IMR-90 (cell line): ENCODE results near the gene POLR1B. TPM values are rescaled to one million over a fixed set of nuclear protein-coding genes. Genes with fewer than 3 reads are reported as not detected.

Experiments
- ATAC-seq: fragments of 200-7000 bp; cut with Tn5 transposase; 2 replicates; pipeline ENCODE4 v1.9.1; 2020; ENCODE audit warnings: low read depth, mild to moderate bottlenecking, moderate library complexity
- BruUV-seq: library from RNA; stranded (reverse); fragments of 400-500 nt; replicated peaks from 2 replicates; lab custom pipeline; 2021; lab: Mats Ljungman, UMichigan
- CTCF ChIA-PET: fragments of 300-600 bp; formaldehyde crosslinking; extraction: SDS; loops from one replicate; lab custom pipeline; 2021; ENCODE audit warnings: antibody characterized with exemption; lab: Yijun Ruan, JAX
- POLR2A ChIA-PET: fragments of 300-600 bp; sonication (Branson Sonifier 250); formaldehyde crosslinking; loops from one replicate; lab custom pipeline; 2022; ENCODE audit warnings: antibody characterized with exemption; ENCODE audit not compliant: unreplicated experiment; lab: Charles Lee
- DNase-seq: peaks from one replicate; pipeline ENCODE4 v3.0.0; 2013
- H2AFZ ChIP-seq: replicated peaks from 2 replicates; pipeline ENCODE3; 2013; ENCODE audit warnings: low read length, mild to moderate bottlenecking; ENCODE audit not compliant: poor library complexity
- H2AK5ac ChIP-seq: 2 replicates; pipeline ENCODE4 v1.6.1; 2013; ENCODE audit warnings: low read depth, low read length, inconsistent platforms
- H2AK9ac ChIP-seq: replicated peaks from 2 replicates; pipeline ENCODE3; 2013; ENCODE audit warnings: mild to moderate bottlenecking, low read depth, low read length, moderate library complexity; ENCODE audit not compliant: poor library complexity
- H2BK120ac ChIP-seq: 2 replicates; pipeline ENCODE4 v1.6.1; 2013; ENCODE audit warnings: low read depth, low read length, inconsistent platforms
- H2BK15ac ChIP-seq: 3 replicates; pipeline ENCODE4 v1.6.1; 2013; ENCODE audit warnings: low read depth, low read length, inconsistent platforms
- H2BK20ac ChIP-seq: 2 replicates; pipeline ENCODE4 v1.6.1; 2013; ENCODE audit warnings: low read depth, mild to moderate bottlenecking, inconsistent platforms, low read length, moderate library complexity
- H2BK5ac ChIP-seq: 2 replicates; pipeline ENCODE4 v1.6.1; 2013; ENCODE audit warnings: mild to moderate bottlenecking, low read depth, low read length, inconsistent platforms; ENCODE audit not compliant: poor library complexity, severe bottlenecking
- H3K14ac ChIP-seq: replicated peaks from 2 replicates; pipeline ENCODE4 v1.6.1; 2013; ENCODE audit warnings: low read depth, low read length, inconsistent platforms
- H3K18ac ChIP-seq: 2 replicates; pipeline ENCODE4 v1.6.1; 2013; ENCODE audit warnings: low read depth, low read length, control low read depth
- H3K23ac ChIP-seq: 2 replicates; pipeline ENCODE4 v1.6.1; 2013; ENCODE audit warnings: low read depth, low read length, inconsistent platforms
- H3K27ac ChIP-seq: 2 replicates; pipeline ENCODE4 v1.5.1; 2013; ENCODE audit warnings: mild to moderate bottlenecking, control low read depth, low read length; ENCODE audit not compliant: insufficient read depth
- H3K27me3 ChIP-seq: 2 replicates; pipeline ENCODE4 v1.6.1; 2013; ENCODE audit warnings: low read length; ENCODE audit not compliant: control insufficient read depth, insufficient read depth
- H3K36me3 ChIP-seq: 2 replicates; pipeline ENCODE4 v1.6.1; 2013; ENCODE audit warnings: low read length, mixed read lengths; ENCODE audit not compliant: control insufficient read depth, insufficient read depth
- H3K4ac ChIP-seq: 2 replicates; pipeline ENCODE4 v1.6.1; 2013; ENCODE audit warnings: low read depth, low read length, inconsistent platforms
- H3K4me1 ChIP-seq: 2 replicates; pipeline ENCODE4 v1.6.1; 2013; ENCODE audit warnings: low read length, mixed read lengths; ENCODE audit not compliant: control insufficient read depth, insufficient read depth
- H3K4me2 ChIP-seq: 2 replicates; pipeline ENCODE4 v1.6.1; 2013; ENCODE audit warnings: low read depth, mild to moderate bottlenecking, control low read depth, low read length, moderate library complexity
- H3K4me3 ChIP-seq: 2 replicates; pipeline ENCODE4 v1.5.1; 2013; ENCODE audit warnings: low read depth, mild to moderate bottlenecking, control low read depth, low read length, moderate library complexity; ENCODE audit not compliant: insufficient read depth
- H3K56ac ChIP-seq: 2 replicates; pipeline ENCODE4 v1.6.1; 2013; ENCODE audit warnings: low read length, inconsistent platforms; ENCODE audit not compliant: insufficient read depth; ENCODE audit errors: extremely low read depth
- H3K79me1 ChIP-seq, 2 experiments: 2 replicates each; pipeline ENCODE4 v1.6.1; 2013; ENCODE audit warnings: low read length in 2 of 2, inconsistent platforms in 1 of 2, low read depth in 1 of 2
- H3K9ac ChIP-seq: 2 replicates; pipeline ENCODE4 v1.6.1; 2013; ENCODE audit warnings: low read depth, low read length, control low read depth
- H3K9me1 ChIP-seq: 2 replicates; pipeline ENCODE4 v1.6.1; 2013; ENCODE audit warnings: low read length, inconsistent platforms; ENCODE audit not compliant: insufficient read depth
- H3K9me3 ChIP-seq: 2 replicates; pipeline ENCODE4 v1.6.1; 2013; ENCODE audit warnings: low read length; ENCODE audit not compliant: control insufficient read depth, insufficient read depth
- H4K20me1 ChIP-seq: 2 replicates; pipeline ENCODE4 v1.6.1; 2013; ENCODE audit warnings: low read length, inconsistent platforms; ENCODE audit not compliant: insufficient read depth
- H4K5ac ChIP-seq: 2 replicates; pipeline ENCODE4 v1.6.1; 2013; ENCODE audit warnings: mild to moderate bottlenecking, low read depth, low read length, control low read depth
- H4K8ac ChIP-seq, 2 experiments: 2 replicates each; pipeline ENCODE4 v1.6.1; 2013; ENCODE audit warnings: low read depth in 2 of 2, low read length in 2 of 2, control low read depth in 1 of 2, inconsistent platforms in 1 of 2
- H4K91ac ChIP-seq: 2 replicates; pipeline ENCODE4 v1.6.1; 2013; ENCODE audit warnings: low read depth, low read length, inconsistent platforms; ENCODE audit not compliant: insufficient read depth
- MAZ ChIP-seq: IDR thresholded peaks from 2 replicates; pipeline ENCODE4 v1.6.1; 2012; ENCODE audit warnings: low read depth, mild to moderate bottlenecking, low read length, improper control_type of control experiment, moderate library complexity, borderline replicate concordance
- RFX5 ChIP-seq: IDR thresholded peaks from 2 replicates; pipeline ENCODE4 v1.8.0; 2012; ENCODE audit warnings: low read depth, mild to moderate bottlenecking, low read length, moderate library complexity
- WGBS, 2 experiments: methylation state at CpG; one replicate each; pipeline versions ENCODE4 v1.1.5 to v1.1.7; 2013; ENCODE audit warnings: missing lambda C conversion rate in 2 of 2; ENCODE audit not compliant: insufficient read length in 1 of 2; ENCODE audit errors: extremely low coverage in 2 of 2; 5-methylcytosine and 5-hydroxymethylcytosine counted together
- dilution Hi-C: fragments of 300-500 bp; cut with HindIII; formaldehyde crosslinking; loops from one replicate; pipeline ENCODE4 v1.14.3; 2018; ENCODE audit warnings: low sequenced_read_pairs; ENCODE audit not compliant: unreplicated experiment
- in situ Hi-C: fragments of 300-500 bp; cut with MboI; formaldehyde crosslinking; loops from 3 replicates; pipeline ENCODE4 v1.14.3; 2019; ENCODE audit warnings: low sequenced_read_pairs, inconsistent platforms, mixed read lengths
- intact Hi-C: fragments of 100-400 bp; cut with micrococcal nuclease; formaldehyde crosslinking; loops from 2 replicates; pipeline ENCODE4 v1.10.0; 2022
- polyA plus RNA-seq, 3 experiments: library from polyadenylated mRNA; depleted of rRNA; stranded (reverse); fragments of >200 nt; gene quantifications; 2 replicates each; pipeline ENCODE4 v1.2.3, GENCODE V29; 2012; ENCODE audit warnings: low replicate concordance in 1 of 3
- total RNA-seq: library from RNA; depleted of rRNA; stranded (reverse); fragments of >200 nt; gene quantifications from 2 replicates; pipeline ENCODE4 v1.2.3, GENCODE V29; 2012
- TF ChIP-seq, protein P1 (sequence below): fragments of 150-350 bp; IDR thresholded peaks from 2 replicates; pipeline ENCODE4 v1.6.1; 2016; ENCODE audit warnings: low read depth, mild to moderate bottlenecking, low read length, moderate library complexity, borderline replicate concordance

Gene POLR1B
- total and polyA plus RNA-seq, 2 of the 4 experiments (the other 2 are of a cell fraction): 10.5 to 24.6 TPM

DNA sequence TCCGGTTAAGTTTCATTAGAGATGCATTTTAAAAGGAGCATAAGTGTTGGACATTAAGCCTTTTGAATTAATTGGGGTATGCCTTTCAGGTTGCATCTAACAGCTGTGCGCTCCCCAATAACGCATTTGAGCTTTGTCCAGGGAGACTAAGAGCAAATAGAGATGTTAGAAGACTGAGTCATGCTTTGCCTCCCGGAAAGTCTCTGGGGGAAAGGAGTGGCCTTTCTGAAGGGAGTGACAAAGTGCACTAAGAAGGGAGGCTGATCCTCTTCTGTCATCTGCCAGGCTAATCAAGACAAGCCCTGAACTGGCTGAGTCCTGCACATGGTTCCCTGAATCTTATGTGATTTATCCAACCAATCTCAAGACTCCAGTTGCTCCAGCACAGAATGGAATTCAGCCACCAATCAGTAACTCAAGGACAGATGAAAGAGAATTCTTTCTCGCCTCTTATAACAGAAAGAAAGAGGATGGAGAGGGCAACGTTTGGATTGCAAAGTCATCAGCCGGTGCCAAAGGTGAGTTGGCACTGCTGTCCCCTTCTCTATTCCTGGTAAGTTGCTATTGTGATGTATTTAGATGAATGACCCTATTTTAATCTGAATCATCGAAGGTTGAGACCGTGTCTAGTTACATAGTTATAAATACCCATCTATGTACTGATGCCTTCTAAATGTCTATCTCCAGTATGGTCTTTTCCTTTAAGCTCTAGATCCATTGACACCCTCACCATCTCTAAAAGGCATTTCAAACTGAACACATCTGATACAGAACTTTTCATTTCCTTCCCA, 48.2 kb upstream of the POLR1B start:
- Histone ChIP-seq H4K20me1 (peaks cover 13% of the 10 kb centered on the region; the same call in 1 of the 2 replicates), H3K27me3 (no peaks in the 10 kb centered on the region), H3K4me1 (peaks cover 9% of the 10 kb centered on the region), H3K23ac (no peak overlapping the region), H3K79me1 (peaks cover 10 to 33% of the 10 kb centered on the region in 2 experiments), H3K4me3 (no peak overlapping the region), H3K36me3 (peaks cover 11% of the 10 kb centered on the region), H2BK20ac (no peak overlapping the region), H2AK9ac (peak overlapping the region; percentile 32), H3K14ac (no peak overlapping the region; the same call in 1 of the 2 replicates), H2BK5ac (no peak overlapping the region), H3K9me3 (no peaks in the 10 kb centered on the region), H3K4ac (no peak overlapping the region), H3K27ac (no peak overlapping the region), H3K4me2 (0 out of 2 replicates have a peak overlapping the region, but pooled peaks have one; percentile 2), H2BK120ac (no peak overlapping the region), H3K56ac (no peak overlapping the region), H4K8ac (no peak overlapping the region), H2AK5ac (no peak overlapping the region; the same call in 1 of the 2 replicates), H2AFZ (no peak overlapping the region), H4K5ac (no peak overlapping the region), H4K91ac (no peak overlapping the region), H3K9ac (no peak overlapping the region), H3K18ac (no peak overlapping the region), H2BK15ac (no peak overlapping the region; the same call in 2 of the 3 replicates), H3K9me1 (peaks cover 9% of the 10 kb centered on the region; the same call in 1 of the 2 replicates)
- intact Hi-C loops: no loop called here
- BruUV-seq: no TSS peak
- dilution Hi-C loops: no loop called here
- peak; percentile 71 for DNase-seq
- peak; percentile 96 for ATAC-seq
- POLR2A ChIA-PET: interaction anchor here (1.0 kb wide), 1 partner anchor 10 kb away, joined by 4 read pairs; no protein-coding TSS in a partner anchor
- in situ Hi-C loops: no loop called here
- 50% methylated on average over 2 of the region's 9 CpGs; no CpG with 5 or more reads in 1 of the 2 experiments for WGBS, 2 experiments
- no peak for TF ChIP-seq RFX5
- TF ChIP-seq, protein P1, sequence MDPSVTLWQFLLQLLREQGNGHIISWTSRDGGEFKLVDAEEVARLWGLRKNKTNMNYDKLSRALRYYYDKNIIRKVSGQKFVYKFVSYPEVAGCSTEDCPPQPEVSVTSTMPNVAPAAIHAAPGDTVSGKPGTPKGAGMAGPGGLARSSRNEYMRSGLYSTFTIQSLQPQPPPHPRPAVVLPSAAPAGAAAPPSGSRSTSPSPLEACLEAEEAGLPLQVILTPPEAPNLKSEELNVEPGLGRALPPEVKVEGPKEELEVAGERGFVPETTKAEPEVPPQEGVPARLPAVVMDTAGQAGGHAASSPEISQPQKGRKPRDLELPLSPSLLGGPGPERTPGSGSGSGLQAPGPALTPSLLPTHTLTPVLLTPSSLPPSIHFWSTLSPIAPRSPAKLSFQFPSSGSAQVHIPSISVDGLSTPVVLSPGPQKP: no peak
- no peak for TF ChIP-seq MAZ
- CTCF ChIA-PET: interaction anchor here (1.2 kb wide), 1 partner anchor 14 kb away, joined by 3 read pairs; no protein-coding TSS in a partner anchor
